ENCODE results near the gene CLIP2. TPM values are rescaled to one million over a fixed set of nuclear protein-coding genes. Genes with fewer than 3 reads are reported as not detected.
"Not testable (repeated sequence)": the region's sequence is repeated elsewhere in the genome, so short reads cannot be mapped to it uniquely, and the experiment has no call there.

Gene CLIP2
- total RNA-seq, 2 experiments from 2014 or later, result 3.6 to 6.3 TPM

DNA sequence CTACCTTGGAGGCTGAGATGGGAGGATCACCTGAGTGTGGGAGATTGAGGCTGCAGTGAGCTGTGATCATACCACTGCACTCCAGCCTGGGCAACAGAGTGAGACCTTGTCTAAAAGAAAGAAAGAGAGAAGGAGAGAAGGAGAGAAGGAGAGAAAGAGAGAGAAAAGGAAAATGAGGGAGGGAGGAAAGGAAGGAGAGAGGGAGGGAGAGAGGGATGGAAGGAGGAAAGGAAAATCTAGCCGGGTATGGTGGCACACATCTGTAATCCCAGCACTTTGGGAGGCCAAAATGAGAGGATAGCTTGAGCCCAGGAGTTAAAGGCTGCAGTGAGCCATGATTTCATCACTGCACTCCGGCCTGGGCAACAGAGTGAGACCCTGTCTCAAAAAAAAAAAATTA is 121.6 kb downstream of the CLIP2 start:
- H3K9me3 ChIP-seq (ENCODE audit: low read length), result no peaks in the 10 kb centered on the region
- intact Hi-C loops (cut with micrococcal nuclease; ENCODE audit: unreplicated experiment), result no loop called here
- no peak overlapping the region for H3K27ac ChIP-seq (ENCODE audit: low read depth, low read length, poor library complexity, severe bottlenecking)
- H3K4me2 ChIP-seq (ENCODE audit: low read length), result no peak overlapping the region
- no TSS peak for BruUV-seq (replicated peaks)
- DNase-seq (ENCODE audit: low spot score), result no peak
- no peak overlapping the region for H2AFZ ChIP-seq (ENCODE audit: low read length)
- POLR2A ChIA-PET, result interaction anchor here (0.7 kb wide), 1 partner anchor 212 kb away, joined by 3 read pairs; no protein-coding TSS in a partner anchor
- H3K36me3 ChIP-seq (ENCODE audit: insufficient read depth, low read length), result no peaks in the 10 kb centered on the region
- H4K20me1 ChIP-seq (ENCODE audit: insufficient read depth, low read length), result no peaks in the 10 kb centered on the region
- no peaks in the 10 kb centered on the region for H3K79me2 ChIP-seq (ENCODE audit: insufficient read depth, low read depth, low read length)
- H3K9me2 ChIP-seq (ENCODE audit: insufficient read depth, low read length), result no peaks in the 10 kb centered on the region
- no peak overlapping the region for H3K4me3 ChIP-seq (ENCODE audit: low read depth, low read length, poor library complexity, severe bottlenecking)
- H3K4me1 ChIP-seq (ENCODE audit: insufficient read depth, low read length, poor library complexity, severe bottlenecking), result no peaks in the 10 kb centered on the region
- CTCF ChIA-PET (ENCODE audit: unreplicated experiment), result interaction anchor here (0.7 to 1.4 kb wide), 3 partner anchors 8 to 143 kb away, joined by 3 to 7 read pairs (median 3); no protein-coding TSS in a partner anchor
- TF ChIP-seq, protein P1, sequence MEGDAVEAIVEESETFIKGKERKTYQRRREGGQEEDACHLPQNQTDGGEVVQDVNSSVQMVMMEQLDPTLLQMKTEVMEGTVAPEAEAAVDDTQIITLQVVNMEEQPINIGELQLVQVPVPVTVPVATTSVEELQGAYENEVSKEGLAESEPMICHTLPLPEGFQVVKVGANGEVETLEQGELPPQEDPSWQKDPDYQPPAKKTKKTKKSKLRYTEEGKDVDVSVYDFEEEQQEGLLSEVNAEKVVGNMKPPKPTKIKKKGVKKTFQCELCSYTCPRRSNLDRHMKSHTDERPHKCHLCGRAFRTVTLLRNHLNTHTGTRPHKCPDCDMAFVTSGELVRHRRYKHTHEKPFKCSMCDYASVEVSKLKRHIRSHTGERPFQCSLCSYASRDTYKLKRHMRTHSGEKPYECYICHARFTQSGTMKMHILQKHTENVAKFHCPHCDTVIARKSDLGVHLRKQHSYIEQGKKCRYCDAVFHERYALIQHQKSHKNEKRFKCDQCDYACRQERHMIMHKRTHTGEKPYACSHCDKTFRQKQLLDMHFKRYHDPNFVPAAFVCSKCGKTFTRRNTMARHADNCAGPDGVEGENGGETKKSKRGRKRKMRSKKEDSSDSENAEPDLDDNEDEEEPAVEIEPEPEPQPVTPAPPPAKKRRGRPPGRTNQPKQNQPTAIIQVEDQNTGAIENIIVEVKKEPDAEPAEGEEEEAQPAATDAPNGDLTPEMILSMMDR (conservative IDR thresholded peaks at IDR 0.05; ENCODE audit: low read length), result no peak
- TF ChIP-seq EZH2phosphoT487 (IDR thresholded peaks at IDR 0.05; ENCODE audit: borderline replicate concordance, low read depth, low read length), result no peak

DNA sequence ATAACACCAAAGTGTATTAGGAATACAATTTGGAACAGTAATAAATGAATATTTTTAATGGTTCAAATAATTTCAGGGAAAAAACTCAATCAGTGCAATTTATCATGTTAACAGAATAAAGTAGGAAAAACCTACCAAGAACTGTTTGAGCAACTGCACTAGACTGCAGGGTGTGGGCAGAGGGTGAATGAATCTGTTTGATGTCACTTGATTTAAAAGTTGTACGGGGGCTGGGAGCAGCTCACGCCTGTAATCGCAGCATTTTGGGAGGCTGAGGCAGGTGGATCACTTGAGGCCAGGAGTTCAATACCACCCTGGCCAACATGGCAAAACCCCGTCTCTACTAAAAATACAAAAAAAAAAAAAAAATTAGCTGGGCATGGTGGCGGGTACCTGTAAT is 122.4 kb downstream of the CLIP2 start:
- H3K27ac ChIP-seq (ENCODE audit: low read depth, low read length, poor library complexity, severe bottlenecking); H3K79me2 ChIP-seq (ENCODE audit: insufficient read depth, low read depth, low read length); H2AFZ ChIP-seq (ENCODE audit: low read length); BruUV-seq (replicated peaks); H3K4me2 ChIP-seq (ENCODE audit: low read length); H3K4me3 ChIP-seq (ENCODE audit: low read depth, low read length, poor library complexity, severe bottlenecking); POLR2A ChIA-PET; H3K9me3 ChIP-seq (ENCODE audit: low read length); H3K4me1 ChIP-seq (ENCODE audit: insufficient read depth, low read length, poor library complexity, severe bottlenecking); H3K9me2 ChIP-seq (ENCODE audit: insufficient read depth, low read length); H3K36me3 ChIP-seq (ENCODE audit: insufficient read depth, low read length); DNase-seq (ENCODE audit: low spot score); intact Hi-C loops (cut with micrococcal nuclease; ENCODE audit: unreplicated experiment); H4K20me1 ChIP-seq (ENCODE audit: insufficient read depth, low read length): not testable (repeated sequence)
- CTCF ChIA-PET (ENCODE audit: unreplicated experiment), result interaction anchor here (1.0 kb wide), 1 partner anchor 142 kb away, joined by 7 read pairs; no protein-coding TSS in a partner anchor

DNA sequence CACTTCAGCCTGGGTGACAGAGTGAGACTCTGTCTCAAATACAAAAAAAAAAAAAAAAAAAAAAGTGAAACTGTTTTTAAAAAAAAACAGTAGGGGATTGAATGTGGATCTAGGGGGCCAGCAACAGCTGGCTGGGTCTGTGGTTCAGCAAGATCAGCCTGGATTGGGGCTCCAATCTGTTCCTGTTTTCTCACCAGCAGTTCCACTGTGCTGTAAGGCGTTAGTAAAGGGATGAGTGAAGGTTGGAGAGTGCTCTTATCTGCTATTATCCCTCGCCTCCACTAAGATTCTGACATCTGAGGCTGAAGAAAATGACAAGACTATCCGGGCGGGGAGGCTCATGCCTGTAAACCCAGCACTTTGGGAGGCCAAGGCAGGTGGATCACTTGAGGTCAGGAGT is 122.8 kb downstream of the CLIP2 start:
- H4K20me1 ChIP-seq (ENCODE audit: insufficient read depth, low read length), result no peaks in the 10 kb centered on the region
- H3K36me3 ChIP-seq (ENCODE audit: insufficient read depth, low read length), result no peaks in the 10 kb centered on the region
- no peaks in the 10 kb centered on the region for H3K9me3 ChIP-seq (ENCODE audit: low read length)
- CTCF ChIA-PET (ENCODE audit: unreplicated experiment), result no interaction called here
- no peak overlapping the region for H2AFZ ChIP-seq (ENCODE audit: low read length)
- no peaks in the 10 kb centered on the region for H3K79me2 ChIP-seq (ENCODE audit: insufficient read depth, low read depth, low read length)
- DNase-seq (ENCODE audit: low spot score), result no peak
- no peaks in the 10 kb centered on the region for H3K4me1 ChIP-seq (ENCODE audit: insufficient read depth, low read length, poor library complexity, severe bottlenecking)
- H3K27ac ChIP-seq (ENCODE audit: low read depth, low read length, poor library complexity, severe bottlenecking), result no peak overlapping the region
- TF ChIP-seq, protein P1 (conservative IDR thresholded peaks at IDR 0.05; ENCODE audit: low read length), result no peak
- TF ChIP-seq EZH2phosphoT487 (IDR thresholded peaks at IDR 0.05; ENCODE audit: borderline replicate concordance, low read depth, low read length), result no peak
- POLR2A ChIA-PET, result no interaction called here
- no peak overlapping the region for H3K4me2 ChIP-seq (ENCODE audit: low read length)
- H3K9me2 ChIP-seq (ENCODE audit: insufficient read depth, low read length), result no peaks in the 10 kb centered on the region
- no TSS peak for BruUV-seq (replicated peaks)
- H3K4me3 ChIP-seq (ENCODE audit: low read depth, low read length, poor library complexity, severe bottlenecking), result no peak overlapping the region
- intact Hi-C loops (cut with micrococcal nuclease; ENCODE audit: unreplicated experiment), result no loop called here

Data from OCI-LY7 (cell line).